ENCODE measurements around the gene SART3.
"Not testable (repeated sequence)": the region's sequence is repeated elsewhere in the genome, so short reads cannot be mapped to it uniquely, and the experiment has no call there.

Gene SART3

GRCh38 chr12:108574276-108574675 lies 13.3 kb upstream of the SART3 start:
- H3K9me3 ChIP-seq (ENCODE audit: control insufficient read depth, insufficient read depth, low read length); H3K4me3 ChIP-seq (ENCODE audit: low read depth, low read length); H3K36me3 ChIP-seq (ENCODE audit: control insufficient read depth, insufficient read depth, low read length); H3K4me1 ChIP-seq (ENCODE audit: control insufficient read depth, insufficient read depth, low read length); H3K27me3 ChIP-seq (ENCODE audit: control insufficient read depth, insufficient read depth, low read length); H3K9ac ChIP-seq (ENCODE audit: low read depth, low read length): not testable (repeated sequence)

- Histone ChIP-seq H3K9me3 (ENCODE audit: control insufficient read depth, insufficient read depth, low read length) (no peaks in the 10 kb centered on the region), H3K4me3 (ENCODE audit: low read depth, low read length) (no peak overlapping the region), H3K9ac (ENCODE audit: low read depth, low read length) (no peak overlapping the region), H3K27me3 (ENCODE audit: control insufficient read depth, insufficient read depth, low read length) (no peaks in the 10 kb centered on the region), H3K36me3 (ENCODE audit: control insufficient read depth, insufficient read depth, low read length) (no peaks in the 10 kb centered on the region), H3K4me1 (ENCODE audit: control insufficient read depth, insufficient read depth, low read length) (no peaks in the 10 kb centered on the region)
These were observed 12.3 kb upstream of the SART3 start for GRCh38 chr12:108573317-108573716.

GRCh38 chr12:108572166-108572790 lies 11.3 kb upstream of the SART3 start:
- Histone ChIP-seq H3K4me1 (ENCODE audit: control insufficient read depth, insufficient read depth, low read length) (no peaks in the 10 kb centered on the region), H3K9ac (ENCODE audit: low read depth, low read length) (no peak overlapping the region), H3K27me3 (ENCODE audit: control insufficient read depth, insufficient read depth, low read length) (no peaks in the 10 kb centered on the region), H3K9me3 (ENCODE audit: control insufficient read depth, insufficient read depth, low read length) (no peaks in the 10 kb centered on the region), H3K36me3 (ENCODE audit: control insufficient read depth, insufficient read depth, low read length) (peaks cover 10% of the 10 kb centered on the region), H3K4me3 (ENCODE audit: low read depth, low read length) (no peak overlapping the region)

GRCh38 chr12:108571609-108572165 lies 10.7 kb upstream of the SART3 start:
- H3K4me1 ChIP-seq (ENCODE audit: control insufficient read depth, insufficient read depth, low read length), result no peaks in the 10 kb centered on the region
- H3K27me3 ChIP-seq (ENCODE audit: control insufficient read depth, insufficient read depth, low read length), result no peaks in the 10 kb centered on the region
- H3K9me3 ChIP-seq (ENCODE audit: control insufficient read depth, insufficient read depth, low read length), result no peaks in the 10 kb centered on the region
- no peak overlapping the region for H3K4me3 ChIP-seq (ENCODE audit: low read depth, low read length)
- no peak overlapping the region for H3K9ac ChIP-seq (ENCODE audit: low read depth, low read length)
- peaks cover 16% of the 10 kb centered on the region for H3K36me3 ChIP-seq (ENCODE audit: control insufficient read depth, insufficient read depth, low read length)

GRCh38 chr12:108570743-108571608 lies 10.0 kb upstream of the SART3 start:
- Histone ChIP-seq H3K27me3 (ENCODE audit: control insufficient read depth, insufficient read depth, low read length) (no peaks in the 10 kb centered on the region), H3K9me3 (ENCODE audit: control insufficient read depth, insufficient read depth, low read length) (no peaks in the 10 kb centered on the region), H3K4me1 (ENCODE audit: control insufficient read depth, insufficient read depth, low read length) (no peaks in the 10 kb centered on the region), H3K36me3 (ENCODE audit: control insufficient read depth, insufficient read depth, low read length) (peaks cover 21% of the 10 kb centered on the region), H3K9ac (ENCODE audit: low read depth, low read length) (no peak overlapping the region), H3K4me3 (ENCODE audit: low read depth, low read length) (no peak overlapping the region)

- no peaks in the 10 kb centered on the region for H3K9me3 ChIP-seq (ENCODE audit: control insufficient read depth, insufficient read depth, low read length)
- no peaks in the 10 kb centered on the region for H3K27me3 ChIP-seq (ENCODE audit: control insufficient read depth, insufficient read depth, low read length)
- H3K36me3 ChIP-seq (ENCODE audit: control insufficient read depth, insufficient read depth, low read length), result peaks cover 36% of the 10 kb centered on the region
- H3K4me1 ChIP-seq (ENCODE audit: control insufficient read depth, insufficient read depth, low read length), result no peaks in the 10 kb centered on the region
- H3K9ac ChIP-seq (ENCODE audit: low read depth, low read length), result no peak overlapping the region
- H3K4me3 ChIP-seq (ENCODE audit: low read depth, low read length), result no peak overlapping the region
These were observed 7.6 kb upstream of the SART3 start for GRCh38 chr12:108568338-108569154.

- Histone ChIP-seq H3K36me3 (ENCODE audit: control insufficient read depth, insufficient read depth, low read length) (peaks cover 36% of the 10 kb centered on the region), H3K27me3 (ENCODE audit: control insufficient read depth, insufficient read depth, low read length) (no peaks in the 10 kb centered on the region), H3K4me3 (ENCODE audit: low read depth, low read length) (no peak overlapping the region), H3K9ac (ENCODE audit: low read depth, low read length) (no peak overlapping the region), H3K9me3 (ENCODE audit: control insufficient read depth, insufficient read depth, low read length) (no peaks in the 10 kb centered on the region), H3K4me1 (ENCODE audit: control insufficient read depth, insufficient read depth, low read length) (no peaks in the 10 kb centered on the region)
These were observed 6.7 kb upstream of the SART3 start for GRCh38 chr12:108567406-108568337.

GRCh38 chr12:108566452-108566851 lies 5.5 kb upstream of the SART3 start:
- Histone ChIP-seq H3K4me1 (ENCODE audit: control insufficient read depth, insufficient read depth, low read length) (no peaks in the 10 kb centered on the region), H3K9ac (ENCODE audit: low read depth, low read length) (no peak overlapping the region), H3K36me3 (ENCODE audit: control insufficient read depth, insufficient read depth, low read length) (peaks cover 36% of the 10 kb centered on the region), H3K4me3 (ENCODE audit: low read depth, low read length) (no peak overlapping the region), H3K27me3 (ENCODE audit: control insufficient read depth, insufficient read depth, low read length) (no peaks in the 10 kb centered on the region), H3K9me3 (ENCODE audit: control insufficient read depth, insufficient read depth, low read length) (no peaks in the 10 kb centered on the region)

- H3K36me3 ChIP-seq (ENCODE audit: control insufficient read depth, insufficient read depth, low read length), result peaks cover 36% of the 10 kb centered on the region
- H3K4me1 ChIP-seq (ENCODE audit: control insufficient read depth, insufficient read depth, low read length), result no peaks in the 10 kb centered on the region
- H3K27me3 ChIP-seq (ENCODE audit: control insufficient read depth, insufficient read depth, low read length), result no peaks in the 10 kb centered on the region
- H3K4me3 ChIP-seq (ENCODE audit: low read depth, low read length), result no peak overlapping the region
- H3K9ac ChIP-seq (ENCODE audit: low read depth, low read length), result no peak overlapping the region
- no peaks in the 10 kb centered on the region for H3K9me3 ChIP-seq (ENCODE audit: control insufficient read depth, insufficient read depth, low read length)
These were observed 5.0 kb upstream of the SART3 start for GRCh38 chr12:108565976-108566375.

GRCh38 chr12:108565146-108565545 lies 4.2 kb upstream of the SART3 start:
- no peaks in the 10 kb centered on the region for H3K9me3 ChIP-seq (ENCODE audit: control insufficient read depth, insufficient read depth, low read length)
- no peak overlapping the region for H3K4me3 ChIP-seq (ENCODE audit: low read depth, low read length)
- no peaks in the 10 kb centered on the region for H3K4me1 ChIP-seq (ENCODE audit: control insufficient read depth, insufficient read depth, low read length)
- H3K36me3 ChIP-seq (ENCODE audit: control insufficient read depth, insufficient read depth, low read length), result peaks cover 36% of the 10 kb centered on the region
- no peaks in the 10 kb centered on the region for H3K27me3 ChIP-seq (ENCODE audit: control insufficient read depth, insufficient read depth, low read length)
- no peak overlapping the region for H3K9ac ChIP-seq (ENCODE audit: low read depth, low read length)

GRCh38 chr12:108564724-108565123 lies 3.8 kb upstream of the SART3 start:
- Histone ChIP-seq H3K27me3 (ENCODE audit: control insufficient read depth, insufficient read depth, low read length) (no peaks in the 10 kb centered on the region), H3K36me3 (ENCODE audit: control insufficient read depth, insufficient read depth, low read length) (peaks cover 36% of the 10 kb centered on the region), H3K4me1 (ENCODE audit: control insufficient read depth, insufficient read depth, low read length) (peaks cover 2% of the 10 kb centered on the region), H3K9me3 (ENCODE audit: control insufficient read depth, insufficient read depth, low read length) (no peaks in the 10 kb centered on the region), H3K9ac (ENCODE audit: low read depth, low read length) (no peak overlapping the region), H3K4me3 (ENCODE audit: low read depth, low read length) (no peak overlapping the region)
